ENCODE measurements around the gene MSH2.

- no peak for TF ChIP-seq EZH2 (IDR thresholded peaks at IDR 0.05; ENCODE audit: insufficient read depth, poor library complexity, severe bottlenecking)
- no peak for TF ChIP-seq EZH2phosphoT487 (IDR thresholded peaks at IDR 0.05; ENCODE audit: insufficient read depth, low read depth)
Observed at GRCh38 chr2:47360283-47360682, 42.7 kb upstream of the MSH2 start.

Measured in GM23248 (cell line).